Fibroblast of peridontal ligament (primary cell): ENCODE measurements around the gene BATF2.
A peak's percentile ranks its signal among the peaks of the same experiment; 100 is the strongest.
"Not testable (repeated sequence)": the region's sequence is repeated elsewhere in the genome, so short reads cannot be mapped to it uniquely, and the experiment has no call there.

Experiments used
- DNase-seq: peaks from one replicate; pipeline ENCODE4 v3.0.0-alpha.2; 2010; ENCODE audit errors: extremely low read depth

BATF2 gene, protein sequence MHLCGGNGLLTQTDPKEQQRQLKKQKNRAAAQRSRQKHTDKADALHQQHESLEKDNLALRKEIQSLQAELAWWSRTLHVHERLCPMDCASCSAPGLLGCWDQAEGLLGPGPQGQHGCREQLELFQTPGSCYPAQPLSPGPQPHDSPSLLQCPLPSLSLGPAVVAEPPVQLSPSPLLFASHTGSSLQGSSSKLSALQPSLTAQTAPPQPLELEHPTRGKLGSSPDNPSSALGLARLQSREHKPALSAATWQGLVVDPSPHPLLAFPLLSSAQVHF

DNA sequence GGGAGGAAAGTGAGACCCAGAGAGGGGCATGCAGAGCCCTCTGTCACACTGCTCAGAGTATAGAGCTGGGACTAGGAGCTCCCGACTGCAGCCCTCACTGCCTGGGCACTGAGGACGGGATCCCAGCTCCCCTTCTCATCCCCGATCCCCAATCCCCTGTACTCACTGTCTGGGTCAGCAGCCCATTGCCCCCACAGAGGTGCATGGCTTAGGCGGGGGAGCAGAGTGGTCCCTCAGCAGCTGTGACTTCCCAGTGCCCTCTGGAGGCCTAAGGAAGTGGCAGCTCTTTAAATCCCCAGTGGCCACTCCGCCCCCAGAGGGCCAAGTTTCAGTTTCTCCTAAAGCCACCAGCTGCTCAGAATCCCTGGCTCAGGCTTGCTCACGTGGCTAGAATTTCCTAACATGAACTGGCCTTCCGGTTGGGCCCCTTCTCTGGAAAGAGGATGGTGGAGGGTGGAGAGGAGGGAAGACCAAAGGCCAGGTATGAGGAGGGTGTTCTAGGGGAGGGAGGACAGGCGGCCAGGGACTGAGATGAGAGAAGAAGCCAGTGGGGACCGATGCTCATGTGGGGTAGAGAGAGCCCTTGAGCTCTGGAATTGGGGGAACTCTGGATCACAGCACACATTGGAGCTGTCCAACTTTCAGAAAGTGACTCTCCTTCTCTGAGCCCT, at the start of gene BATF2:
TSS of gene BATF2 (minus strand) at position 262 of the 671 bp plus-strand sequence. CDS start at position 205, 57 bp downstream.
- DNase-seq: peak; percentile 49

DNA sequence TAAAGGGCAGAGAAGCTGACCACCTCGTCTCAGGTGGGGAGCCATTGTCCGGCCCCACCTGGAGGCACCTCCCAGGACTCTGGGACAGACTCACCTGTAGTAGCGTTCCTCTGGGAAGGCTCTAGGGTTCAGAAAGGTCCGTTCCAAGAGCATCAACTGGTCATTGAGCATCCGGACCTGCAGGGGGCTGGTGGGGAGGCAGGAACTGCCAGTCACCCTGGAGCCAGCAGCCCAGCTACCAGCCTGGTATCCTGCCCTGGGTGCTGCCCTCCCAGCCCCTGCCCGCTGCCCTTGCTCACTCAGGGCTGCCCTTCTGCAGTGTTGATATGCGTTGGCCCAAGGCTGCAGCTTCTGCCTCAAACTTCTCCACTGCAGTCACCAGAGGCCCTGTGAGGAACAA, 49.0 kb upstream of the BATF2 start:
- no peak for DNase-seq

DNA sequence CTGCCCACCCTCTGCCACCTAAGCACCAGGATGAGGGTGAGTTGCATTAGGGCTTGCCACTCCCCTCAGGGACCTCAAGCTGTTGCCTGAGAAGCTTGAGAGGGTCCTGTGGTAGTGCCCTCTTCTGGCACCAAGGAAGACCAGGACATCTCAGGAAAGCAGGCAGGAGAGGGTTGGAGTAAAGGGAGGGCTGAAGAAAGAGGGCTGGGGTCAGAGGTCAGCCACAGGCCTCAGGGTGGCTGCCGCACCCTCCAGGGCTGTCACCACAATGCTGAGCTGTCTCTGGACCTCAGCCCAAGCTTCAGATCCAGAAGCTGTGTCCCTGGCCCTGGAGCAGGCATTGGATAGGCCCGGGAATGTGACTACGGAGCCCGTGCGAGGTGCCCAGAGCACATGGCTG, 48.3 kb upstream of the BATF2 start:
- DNase-seq: no peak

DNA sequence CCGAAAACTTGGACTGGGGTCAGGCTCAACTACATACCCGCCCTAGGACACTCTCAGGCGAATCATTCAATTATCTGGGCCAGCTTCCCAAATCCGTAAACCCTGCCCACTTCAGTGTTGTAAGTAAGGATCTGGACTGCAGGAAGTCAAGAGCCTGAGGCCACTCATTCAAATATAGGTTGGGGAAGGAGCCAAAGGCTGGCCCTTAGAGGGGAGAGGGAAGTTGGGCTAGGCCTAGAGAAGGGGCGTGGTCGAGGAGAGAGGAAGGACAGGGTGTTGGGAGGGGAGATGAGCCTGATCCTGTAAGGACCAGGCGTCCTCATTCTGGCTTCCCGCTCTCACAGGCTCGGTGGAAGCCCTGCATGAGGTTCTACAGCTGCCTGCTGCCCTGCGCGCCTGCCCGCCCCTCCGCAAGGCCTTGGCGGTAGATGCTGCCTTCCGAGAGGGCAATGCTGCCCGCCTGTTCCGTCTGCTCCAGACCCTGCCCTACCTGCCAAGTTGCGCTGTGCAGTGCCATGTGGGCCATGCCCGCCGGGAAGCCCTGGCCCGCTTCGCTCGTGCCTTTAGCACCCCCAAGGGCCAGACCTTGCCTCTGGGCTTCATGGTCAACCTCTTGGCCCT, 47.2 kb upstream of the BATF2 start:
- peak; percentile 63 for DNase-seq

DNA sequence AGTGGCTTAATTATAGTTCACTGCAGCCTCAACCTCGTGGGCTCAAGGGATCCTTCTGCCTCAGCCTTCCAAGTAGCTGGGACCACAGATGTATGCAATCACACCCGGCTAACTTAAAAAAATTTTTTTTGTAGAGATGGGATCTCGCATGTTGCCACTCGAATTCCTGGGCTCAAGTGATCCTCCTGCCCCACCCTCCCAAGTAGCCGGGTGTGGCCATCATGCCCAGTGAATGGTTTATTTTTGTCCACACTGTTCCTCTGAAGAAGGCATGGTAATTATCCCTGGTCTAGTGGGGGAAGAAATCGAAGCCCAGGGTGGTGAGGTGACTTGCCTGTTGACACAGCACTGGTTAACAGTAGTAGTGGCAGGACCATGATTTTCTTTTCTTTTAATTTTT, 46.1 kb upstream of the BATF2 start:
- no peak for DNase-seq

- peak; percentile 88 for DNase-seq
Measured at GRCh38 chr11:65040847-65041622, 44.3 kb upstream of the BATF2 start, which contains the start of gene SAC3D1. Gene SAC3D1, plus strand, starts transcription at chr11:65041210. Its CDS starts 83 bp downstream, at chr11:65041293.

- DNase-seq: no peak
Measured at GRCh38 chr11:65040520-65040846, 43.7 kb upstream of the BATF2 start.

DNA sequence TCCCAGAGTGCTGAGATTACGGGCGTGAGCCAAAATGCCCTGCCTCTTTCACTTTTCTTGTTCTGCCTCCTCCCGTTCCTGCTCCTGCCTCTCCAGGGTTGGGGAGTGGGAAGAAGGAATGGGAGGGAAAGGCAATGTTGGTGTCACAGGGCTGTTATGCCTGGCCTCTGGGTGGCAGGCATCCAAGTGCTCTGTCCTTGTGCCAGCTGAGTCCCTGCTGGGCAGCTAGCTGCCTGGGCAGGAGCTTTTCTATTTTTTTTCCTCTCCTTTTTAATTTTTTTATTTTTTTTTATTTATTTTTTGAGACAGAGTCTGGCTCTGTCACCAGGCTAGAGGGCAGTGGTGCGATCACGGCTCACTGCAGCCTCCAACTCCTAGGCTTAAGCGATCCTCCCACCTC, 40.2 kb upstream of the BATF2 start:
- no peak for DNase-seq

DNA sequence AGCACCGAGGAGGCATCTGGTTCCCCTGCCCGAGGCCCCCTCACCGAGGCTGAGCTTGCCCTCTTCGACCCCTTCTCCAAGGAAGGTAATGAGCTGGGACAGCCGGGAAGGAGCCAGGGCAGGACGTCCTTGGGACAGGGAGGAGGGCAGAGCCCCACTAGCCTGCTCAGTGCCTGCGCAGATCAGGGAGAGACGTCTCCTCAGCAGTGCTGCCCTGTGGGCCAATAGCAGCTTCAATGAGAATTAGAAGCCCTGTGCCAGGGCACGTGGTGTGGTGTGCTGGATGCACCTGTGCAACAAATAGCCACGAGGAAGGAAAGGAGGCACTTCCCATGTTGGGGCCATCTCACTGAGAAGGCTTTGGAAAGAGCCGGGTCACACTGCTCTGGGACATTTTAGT, 38.8 kb upstream of the BATF2 start:
- no peak for DNase-seq

DNA sequence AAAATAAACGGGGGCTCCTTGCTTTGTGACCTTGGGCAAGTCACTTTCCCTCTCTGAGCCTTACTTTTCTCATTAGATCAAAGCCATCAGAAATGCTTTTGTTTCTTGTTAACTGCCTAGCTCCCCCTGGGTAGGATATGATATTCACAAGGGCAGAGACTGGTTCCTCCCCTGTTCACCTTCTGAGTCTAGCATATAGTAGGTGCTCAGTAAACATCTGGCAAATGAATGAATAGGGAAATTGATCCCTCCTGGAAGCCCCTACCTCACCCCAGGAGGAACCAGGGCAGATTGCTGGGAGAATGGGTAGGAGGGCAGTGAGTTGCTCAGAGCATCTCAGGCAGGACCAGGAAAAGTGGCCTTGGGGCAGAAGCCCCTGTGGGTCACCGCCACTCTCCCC, 37.7 kb upstream of the BATF2 start:
- DNase-seq: no peak

GRCh38 chr11:65032216-65032615, 35.4 kb upstream of the BATF2 start:
- no peak for DNase-seq

GRCh38 chr11:65027213-65028067, 30.7 kb upstream of the BATF2 start, which contains the start of gene SNX15:
Gene SNX15, plus strand, starts transcription at chr11:65027439. Its CDS starts 99 bp downstream, at chr11:65027538.
- peak; percentile 97 for DNase-seq

DNA sequence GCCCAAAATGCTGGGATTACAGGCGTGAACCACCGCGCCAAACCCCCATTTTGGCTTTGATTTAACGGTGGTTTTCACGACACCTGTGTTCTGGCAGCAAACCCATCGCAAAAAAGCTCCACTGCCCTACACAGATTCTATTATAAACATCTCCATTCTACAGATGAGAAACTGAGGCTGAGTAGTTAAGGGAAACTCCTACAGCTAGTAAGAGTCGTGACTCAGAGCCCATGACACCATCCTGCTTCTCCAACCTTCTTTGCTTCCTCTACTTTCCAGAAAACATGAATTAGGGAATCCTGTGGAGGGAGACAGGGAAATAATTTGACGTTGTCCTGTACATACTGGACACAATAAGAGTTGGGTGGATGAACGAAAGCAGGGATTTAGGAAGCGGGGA, 30.0 kb upstream of the BATF2 start:
- no peak for DNase-seq

GRCh38 chr11:65023502-65023901, 26.7 kb upstream of the BATF2 start:
- DNase-seq: not testable (repeated sequence)

DNA sequence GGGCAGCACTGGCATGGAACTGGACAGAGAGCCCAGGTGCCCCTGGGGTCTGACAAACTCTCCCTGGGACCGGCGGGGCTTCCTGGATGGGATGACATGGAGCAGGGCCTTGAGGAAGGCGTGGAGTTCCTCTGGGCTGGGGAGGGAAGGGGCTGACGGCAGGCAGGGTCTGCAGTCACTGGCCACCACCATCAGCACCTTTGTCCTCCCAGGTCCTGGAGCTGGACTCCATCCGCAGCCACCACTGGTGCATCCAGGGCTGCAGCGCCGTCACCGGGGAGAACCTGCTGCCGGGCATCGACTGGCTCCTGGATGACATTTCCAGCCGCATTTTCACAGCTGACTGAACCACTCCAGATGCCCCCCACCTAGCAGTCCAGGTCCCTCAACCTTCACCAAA, 24.7 kb upstream of the BATF2 start:
- no peak for DNase-seq

DNA sequence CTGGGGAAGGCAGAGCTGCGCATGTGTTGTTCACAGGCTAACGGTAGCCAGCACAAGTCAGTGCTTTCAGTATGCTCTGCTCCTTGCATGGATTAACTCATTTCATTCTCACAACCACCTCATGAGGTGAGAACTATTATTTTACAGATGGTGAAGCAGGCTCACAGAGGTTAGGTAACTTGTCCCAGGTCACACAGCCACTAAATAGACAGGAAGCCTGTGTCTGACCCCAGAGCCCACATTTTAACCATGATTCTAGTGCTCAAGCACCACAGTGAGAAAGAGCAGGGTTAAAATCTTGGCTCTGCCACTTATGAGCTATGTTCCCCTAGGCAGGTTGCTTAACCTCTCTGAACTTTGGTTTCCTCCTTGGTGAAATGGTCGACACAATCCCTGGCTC, 24.2 kb upstream of the BATF2 start:
- DNase-seq: no peak

DNA sequence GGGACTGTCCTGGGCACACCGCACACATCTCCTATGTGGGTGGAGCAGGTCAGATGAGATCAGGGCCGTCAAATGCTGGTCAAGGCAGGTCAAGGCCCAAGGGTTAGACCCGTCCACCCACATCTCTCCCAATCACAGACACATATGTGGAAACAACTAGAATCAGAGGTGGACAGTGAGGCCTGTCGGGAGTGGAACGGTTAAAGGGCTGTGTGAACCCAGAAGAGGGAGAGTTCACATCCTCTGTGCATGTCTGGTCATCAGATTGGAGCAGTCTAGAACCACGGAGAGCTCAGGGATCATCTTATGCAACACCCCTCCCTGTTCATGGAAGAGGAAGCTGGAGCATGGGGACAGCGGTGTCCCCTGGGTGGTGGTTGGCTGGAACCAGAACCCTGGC, 23.1 kb upstream of the BATF2 start:
- no peak for DNase-seq

GRCh38 chr11:65017937-65018336, 21.2 kb upstream of the BATF2 start:
- DNase-seq: no peak

- DNase-seq: no peak
Measured at GRCh38 chr11:65016705-65017104, 19.9 kb upstream of the BATF2 start.

- no peak for DNase-seq
Measured at GRCh38 chr11:65014726-65015227, 18.0 kb upstream of the BATF2 start.
